ACC112 (cell line): ENCODE results near the gene DNAJC11.

Source experiments
- H2AFZ ChIP-seq: fragments of 200-600 bp; sonication (generic); one replicate; pipeline ENCODE4 v1.6.0; 2017; ENCODE audit warnings: antibody characterized with exemption, low read length; ENCODE audit not compliant: unreplicated experiment
- H3K27ac ChIP-seq: fragments of 200-600 bp; sonication (generic); 2 replicates; pipeline ENCODE4 v1.5.1; 2014; ENCODE audit warnings: low read depth, mild to moderate bottlenecking, antibody characterized with exemption, low read length, moderate library complexity
- H3K27me3 ChIP-seq: fragments of 200-600 bp; sonication (generic); 2 replicates; pipeline ENCODE4 v1.6.1; 2014; ENCODE audit warnings: mild to moderate bottlenecking, antibody characterized with exemption, low read length, moderate library complexity, mixed read lengths; ENCODE audit not compliant: insufficient read depth
- H3K36me3 ChIP-seq: fragments of 200-600 bp; sonication (generic); 2 replicates; pipeline ENCODE4 v1.6.1; 2016; ENCODE audit warnings: mild to moderate bottlenecking, antibody characterized with exemption, low read length, moderate library complexity, mixed read lengths; ENCODE audit not compliant: insufficient read depth
- H3K4me1 ChIP-seq: fragments of 200-600 bp; sonication (generic); one replicate; pipeline ENCODE4 v1.6.1; 2016; ENCODE audit warnings: low read length, mixed read lengths; ENCODE audit not compliant: insufficient read depth, unreplicated experiment, control insufficient read depth
- H3K4me3 ChIP-seq: fragments of 200-600 bp; sonication (generic); 2 replicates; pipeline ENCODE4 v1.5.1; 2014; ENCODE audit warnings: mild to moderate bottlenecking, low read depth, low read length
- H3K79me2 ChIP-seq: fragments of 200-600 bp; sonication (generic); one replicate; pipeline ENCODE4 v1.6.0; 2016; ENCODE audit warnings: low read length; ENCODE audit not compliant: control insufficient read depth, unreplicated experiment, insufficient read depth

Gene DNAJC11

GRCh38 chr1:6635910-6636760 lies 65.5 kb downstream of the DNAJC11 start:
- peaks cover 6% of the 10 kb centered on the region for H3K4me1 ChIP-seq
- no peak overlapping the region for H3K27ac ChIP-seq
- no peak overlapping the region for H2AFZ ChIP-seq
- no peaks in the 10 kb centered on the region for H3K27me3 ChIP-seq
- no peak overlapping the region for H3K4me3 ChIP-seq
- H3K36me3 ChIP-seq = peaks cover 11% of the 10 kb centered on the region; the same call in 1 of the 2 replicates
- no peaks in the 10 kb centered on the region for H3K79me2 ChIP-seq

- no peak overlapping the region for H3K27ac ChIP-seq
- H3K36me3 ChIP-seq = peaks cover 11% of the 10 kb centered on the region; the same call in 1 of the 2 replicates
- peaks cover 6% of the 10 kb centered on the region for H3K4me1 ChIP-seq
- no peaks in the 10 kb centered on the region for H3K79me2 ChIP-seq
- H3K27me3 ChIP-seq = no peaks in the 10 kb centered on the region
- no peak overlapping the region for H2AFZ ChIP-seq
- no peak overlapping the region for H3K4me3 ChIP-seq
These were observed 66.3 kb downstream of the DNAJC11 start for GRCh38 chr1:6635161-6635909.

GRCh38 chr1:6634371-6635052 lies 67.1 kb downstream of the DNAJC11 start:
- Histone ChIP-seq H3K36me3 (peaks cover 8% of the 10 kb centered on the region; the same call in 1 of the 2 replicates), H3K79me2 (no peaks in the 10 kb centered on the region), H3K4me1 (peaks cover 6% of the 10 kb centered on the region), H3K4me3 (no peak overlapping the region), H3K27ac (no peak overlapping the region), H2AFZ (no peak overlapping the region), H3K27me3 (no peaks in the 10 kb centered on the region)

GRCh38 chr1:6632588-6633514 lies 68.8 kb downstream of the DNAJC11 start:
- Histone ChIP-seq H3K4me3 (no peak overlapping the region), H3K27me3 (no peaks in the 10 kb centered on the region), H3K4me1 (peaks cover 3% of the 10 kb centered on the region), H2AFZ (no peak overlapping the region), H3K36me3 (peaks cover 13% of the 10 kb centered on the region; the same call in 1 of the 2 replicates), H3K79me2 (peaks cover 8% of the 10 kb centered on the region), H3K27ac (no peak overlapping the region)

- Histone ChIP-seq H3K79me2 (peaks cover 25% of the 10 kb centered on the region), H3K36me3 (peaks cover 7% of the 10 kb centered on the region; the same call in 1 of the 2 replicates), H3K4me1 (no peaks in the 10 kb centered on the region), H2AFZ (no peak overlapping the region), H3K27ac (no peak overlapping the region), H3K27me3 (no peaks in the 10 kb centered on the region), H3K4me3 (no peak overlapping the region)
These were observed 70.6 kb downstream of the DNAJC11 start for GRCh38 chr1:6631058-6631457.

- H3K27me3 ChIP-seq = no peaks in the 10 kb centered on the region
- H3K36me3 ChIP-seq = peaks cover 7% of the 10 kb centered on the region; the same call in 1 of the 2 replicates
- no peaks in the 10 kb centered on the region for H3K4me1 ChIP-seq
- peaks cover 29% of the 10 kb centered on the region for H3K79me2 ChIP-seq
- H3K4me3 ChIP-seq = no peak overlapping the region
- no peak overlapping the region for H3K27ac ChIP-seq
- H2AFZ ChIP-seq = no peak overlapping the region
These were observed 71.6 kb downstream of the DNAJC11 start for GRCh38 chr1:6630027-6630426.

GRCh38 chr1:6628971-6629479 lies 72.6 kb downstream of the DNAJC11 start:
- H3K27me3 ChIP-seq = no peaks in the 10 kb centered on the region
- H3K27ac ChIP-seq = no peak overlapping the region
- H2AFZ ChIP-seq = no peak overlapping the region
- H3K4me1 ChIP-seq = peaks cover 6% of the 10 kb centered on the region
- H3K4me3 ChIP-seq = no peak overlapping the region
- H3K79me2 ChIP-seq = peaks cover 29% of the 10 kb centered on the region
- H3K36me3 ChIP-seq = peaks cover 8% of the 10 kb centered on the region; the same call in 1 of the 2 replicates

- Histone ChIP-seq H3K27me3 (no peaks in the 10 kb centered on the region), H3K4me3 (no peak overlapping the region), H3K4me1 (peaks cover 7% of the 10 kb centered on the region), H2AFZ (no peak overlapping the region), H3K79me2 (peaks cover 29% of the 10 kb centered on the region), H3K27ac (no peak overlapping the region), H3K36me3 (peaks cover 11% of the 10 kb centered on the region; the same call in 1 of the 2 replicates)
These were observed 73.6 kb downstream of the DNAJC11 start for GRCh38 chr1:6627841-6628545.

GRCh38 chr1:6627031-6627430 lies 74.6 kb downstream of the DNAJC11 start:
- H3K36me3 ChIP-seq = peaks cover 11% of the 10 kb centered on the region; the same call in 1 of the 2 replicates
- no peak overlapping the region for H2AFZ ChIP-seq
- peaks cover 29% of the 10 kb centered on the region for H3K79me2 ChIP-seq
- H3K27me3 ChIP-seq = no peaks in the 10 kb centered on the region
- no peak overlapping the region for H3K27ac ChIP-seq
- no peak overlapping the region; the same call in 1 of the 2 replicates for H3K4me3 ChIP-seq
- peaks cover 7% of the 10 kb centered on the region for H3K4me1 ChIP-seq
